GF-D8 (cell line): ENCODE measurements around the gene APBB1IP.
"Not testable (repeated sequence)": the region's sequence is repeated elsewhere in the genome, so short reads cannot be mapped to it uniquely, and the experiment has no call there.

Experiments used
- DNase-seq: peaks from one replicate; lab custom pipeline; 2025; lab: John Stamatoyannopoulos, UW

The APBB1IP gene, protein sequence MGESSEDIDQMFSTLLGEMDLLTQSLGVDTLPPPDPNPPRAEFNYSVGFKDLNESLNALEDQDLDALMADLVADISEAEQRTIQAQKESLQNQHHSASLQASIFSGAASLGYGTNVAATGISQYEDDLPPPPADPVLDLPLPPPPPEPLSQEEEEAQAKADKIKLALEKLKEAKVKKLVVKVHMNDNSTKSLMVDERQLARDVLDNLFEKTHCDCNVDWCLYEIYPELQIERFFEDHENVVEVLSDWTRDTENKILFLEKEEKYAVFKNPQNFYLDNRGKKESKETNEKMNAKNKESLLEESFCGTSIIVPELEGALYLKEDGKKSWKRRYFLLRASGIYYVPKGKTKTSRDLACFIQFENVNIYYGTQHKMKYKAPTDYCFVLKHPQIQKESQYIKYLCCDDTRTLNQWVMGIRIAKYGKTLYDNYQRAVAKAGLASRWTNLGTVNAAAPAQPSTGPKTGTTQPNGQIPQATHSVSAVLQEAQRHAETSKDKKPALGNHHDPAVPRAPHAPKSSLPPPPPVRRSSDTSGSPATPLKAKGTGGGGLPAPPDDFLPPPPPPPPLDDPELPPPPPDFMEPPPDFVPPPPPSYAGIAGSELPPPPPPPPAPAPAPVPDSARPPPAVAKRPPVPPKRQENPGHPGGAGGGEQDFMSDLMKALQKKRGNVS

GRCh38 chr10:26437637-26438461 is at the start of gene APBB1IP:
TSS of gene APBB1IP (plus strand) at chr10:26438341. CDS start at chr10:26492327, 53,986 bp downstream.
- peak; percentile 96 for DNase-seq

GRCh38 chr10:26389533-26389932 is 48.6 kb upstream of the APBB1IP start:
- no peak for DNase-seq

DNA sequence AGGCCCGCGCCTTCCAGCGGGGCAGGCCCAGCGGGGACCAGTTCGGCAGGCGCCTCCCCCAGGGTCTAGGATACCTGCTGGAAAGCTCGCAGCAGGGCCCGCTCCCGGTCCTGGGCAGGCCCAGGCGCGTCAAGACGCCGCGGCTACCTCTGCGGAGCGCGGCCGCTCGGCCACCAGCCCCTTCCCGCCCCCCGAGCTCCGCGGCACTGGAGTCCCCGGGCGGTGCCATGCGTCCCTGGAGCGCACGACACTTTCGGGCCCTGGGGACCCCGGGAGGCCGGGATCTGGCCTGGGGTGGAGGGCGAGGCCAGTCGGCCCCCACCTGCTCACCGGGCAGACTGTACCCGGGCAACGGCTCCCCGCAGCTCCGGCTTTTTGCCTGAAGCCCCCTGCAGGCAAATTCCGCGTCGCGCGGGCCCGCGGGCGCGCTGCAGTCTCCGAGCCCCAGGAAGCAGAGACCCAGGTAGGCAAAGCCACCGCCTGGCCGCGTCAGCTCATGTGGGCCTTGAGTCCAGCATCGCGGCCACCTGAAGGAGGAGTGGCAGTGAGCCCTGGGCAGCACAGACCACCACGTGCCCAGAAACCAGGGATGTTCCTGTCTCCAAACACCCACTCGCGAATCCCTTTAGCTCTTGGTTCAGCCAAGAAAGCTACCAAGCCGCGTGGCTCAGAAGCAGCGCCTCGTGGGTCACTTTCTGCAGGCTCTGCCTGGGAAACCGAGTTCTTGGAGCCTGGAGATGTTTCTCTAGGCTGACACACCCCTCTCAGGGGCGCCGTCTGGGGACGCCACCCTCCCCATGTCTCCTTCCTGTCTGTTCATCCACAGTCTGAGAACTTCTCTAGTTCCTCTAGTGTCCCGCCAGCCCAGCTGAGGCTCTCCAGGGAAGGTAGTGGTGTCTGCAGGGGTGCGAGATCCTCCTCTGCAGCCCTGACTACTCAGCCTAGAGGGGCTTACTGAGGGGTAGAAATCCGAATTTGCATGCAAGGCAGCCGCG is 46.1 kb upstream of the APBB1IP start:
- DNase-seq: no peak

DNA sequence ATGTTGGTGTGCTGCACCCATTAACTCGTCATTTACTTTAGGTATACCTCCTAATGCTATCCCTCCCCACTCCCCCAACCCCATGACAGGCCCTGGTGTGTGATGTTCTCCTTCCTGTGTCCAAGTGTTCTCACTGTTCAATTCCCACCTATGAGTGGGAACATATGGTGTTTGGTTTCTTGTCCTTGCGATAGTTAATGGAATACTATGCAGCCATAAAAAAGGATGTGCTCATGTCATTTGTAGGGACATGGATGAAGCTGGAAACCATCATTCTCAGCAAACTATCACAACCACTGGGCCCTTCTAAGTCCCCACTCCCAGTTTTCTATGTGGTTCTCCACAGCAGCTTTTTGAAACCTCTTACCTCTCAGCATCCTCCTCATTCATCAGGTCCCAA is 39.8 kb upstream of the APBB1IP start:
- DNase-seq: not testable (repeated sequence)

DNA sequence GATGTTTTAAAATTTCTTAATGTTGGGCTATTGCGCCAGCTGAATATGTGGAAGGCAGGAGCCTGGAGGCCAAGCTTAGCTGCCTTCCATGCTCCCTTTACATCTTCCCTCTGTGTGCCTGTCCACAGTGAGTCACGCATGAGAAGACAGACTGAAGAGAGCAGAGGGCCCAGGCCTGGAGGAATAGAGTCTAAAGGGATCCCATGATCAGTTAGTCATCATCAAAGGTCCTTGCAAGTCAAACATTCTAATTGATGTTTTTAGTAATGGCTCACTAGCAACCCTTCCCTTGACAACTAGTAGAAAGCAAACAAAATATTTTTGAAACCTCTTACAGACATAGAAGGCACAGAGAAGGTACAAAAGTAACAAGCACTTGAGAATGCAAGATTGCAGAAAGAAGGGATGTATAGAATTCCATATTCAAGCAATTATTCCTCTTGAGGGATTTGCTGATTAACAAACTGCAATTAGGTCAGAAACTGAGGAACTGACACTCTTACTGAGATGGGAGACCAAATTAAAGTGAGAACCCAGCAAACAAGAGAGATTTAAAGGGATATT is 30.7 kb upstream of the APBB1IP start:
- DNase-seq: no peak

- DNase-seq: no peak
Observed at GRCh38 chr10:26408858-26409494, 29.2 kb upstream of the APBB1IP start.

DNA sequence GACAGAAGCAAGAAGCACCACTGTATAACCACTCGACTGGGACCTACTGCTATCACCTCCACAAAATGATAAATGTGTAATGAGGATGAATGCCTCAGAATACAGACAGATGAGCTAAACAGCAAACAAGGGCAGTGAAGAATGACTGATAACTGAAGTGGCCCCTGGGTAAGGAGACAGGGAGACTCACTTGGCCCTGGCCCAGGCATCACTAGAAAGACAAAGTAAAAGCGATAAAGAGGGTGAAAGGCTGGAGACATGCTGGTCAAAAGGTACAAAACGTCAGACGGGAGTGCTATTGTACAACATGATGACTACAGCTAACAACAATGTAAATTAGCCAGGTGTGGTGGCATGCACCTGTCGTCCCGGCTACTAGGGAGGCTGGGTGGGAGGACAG is 27.8 kb upstream of the APBB1IP start:
- no peak for DNase-seq

- DNase-seq: no peak
Observed at GRCh38 chr10:26412932-26413331, 25.2 kb upstream of the APBB1IP start.

GRCh38 chr10:26413375-26413774 is 24.8 kb upstream of the APBB1IP start:
- DNase-seq: no peak

- no peak for DNase-seq
Observed at GRCh38 chr10:26417136-26417535, 21.0 kb upstream of the APBB1IP start.

DNA sequence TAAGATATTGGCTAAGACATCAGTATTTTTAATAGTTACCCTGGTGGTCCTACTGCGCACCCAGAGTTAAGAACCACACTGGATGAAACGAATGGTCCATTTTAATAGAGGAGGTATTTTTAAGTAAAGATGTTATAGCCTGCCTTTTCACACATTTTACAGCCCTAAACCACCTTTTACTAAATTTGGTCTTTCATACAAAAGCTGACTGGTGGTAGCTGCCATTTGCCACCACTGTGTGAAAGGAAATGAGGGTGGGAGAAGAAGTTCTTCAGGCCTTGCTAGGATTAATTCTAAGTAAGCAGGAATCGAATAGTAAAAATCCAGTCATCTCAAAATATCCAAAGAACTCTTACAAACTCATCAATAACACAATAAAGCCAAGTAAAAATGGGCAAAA is 15.2 kb upstream of the APBB1IP start:
- DNase-seq: no peak

GRCh38 chr10:26423722-26424121 is 14.4 kb upstream of the APBB1IP start:
- DNase-seq: no peak

GRCh38 chr10:26430641-26431163 is 7.4 kb upstream of the APBB1IP start:
- DNase-seq: peak; percentile 4

DNA sequence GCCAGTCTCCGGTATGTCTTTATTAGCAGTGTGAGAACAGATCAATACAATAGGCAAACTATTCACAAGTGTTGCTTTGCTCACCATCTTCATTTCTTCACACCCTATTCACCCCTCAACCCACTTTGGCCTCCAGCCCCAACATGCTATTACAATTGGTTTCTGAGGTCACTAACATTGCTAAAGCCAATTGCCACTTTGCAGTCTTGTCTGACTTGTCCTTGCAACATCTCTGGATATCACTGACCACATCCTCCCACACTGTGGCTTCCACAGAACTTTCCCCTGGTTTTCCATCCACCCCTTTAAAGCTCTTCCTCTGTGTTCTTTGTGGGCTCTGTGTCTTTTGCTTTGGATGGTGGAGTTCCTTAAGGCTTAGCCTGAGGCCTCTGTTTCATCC is 5.2 kb upstream of the APBB1IP start:
- peak; percentile 62 for DNase-seq

DNA sequence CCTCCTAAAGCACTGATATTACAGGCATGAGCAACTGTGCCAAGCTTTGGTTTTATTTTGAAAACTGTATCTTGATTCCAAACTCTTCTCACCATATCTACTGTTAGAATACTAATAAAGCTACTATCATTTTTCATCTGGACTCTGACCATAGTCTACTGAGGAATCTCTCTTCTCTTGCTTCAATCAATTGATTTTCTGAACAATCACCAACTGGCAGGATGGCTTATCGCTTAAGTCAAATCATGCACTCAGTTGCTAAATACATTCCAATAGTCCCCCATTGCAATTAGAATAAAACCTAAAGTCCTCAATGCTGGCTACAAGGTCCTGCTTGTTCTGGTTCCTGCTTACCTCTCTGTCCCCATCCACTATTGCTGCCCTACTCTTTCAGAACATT is 2.3 kb upstream of the APBB1IP start:
- DNase-seq: no peak

GRCh38 chr10:26436848-26437247 is 1.3 kb upstream of the APBB1IP start:
- no peak for DNase-seq

- DNase-seq: no peak
Observed at GRCh38 chr10:26438534-26439341, 597 bp downstream of the APBB1IP start.

GRCh38 chr10:26439406-26440087 is 1.4 kb downstream of the APBB1IP start:
- DNase-seq: no peak

DNA sequence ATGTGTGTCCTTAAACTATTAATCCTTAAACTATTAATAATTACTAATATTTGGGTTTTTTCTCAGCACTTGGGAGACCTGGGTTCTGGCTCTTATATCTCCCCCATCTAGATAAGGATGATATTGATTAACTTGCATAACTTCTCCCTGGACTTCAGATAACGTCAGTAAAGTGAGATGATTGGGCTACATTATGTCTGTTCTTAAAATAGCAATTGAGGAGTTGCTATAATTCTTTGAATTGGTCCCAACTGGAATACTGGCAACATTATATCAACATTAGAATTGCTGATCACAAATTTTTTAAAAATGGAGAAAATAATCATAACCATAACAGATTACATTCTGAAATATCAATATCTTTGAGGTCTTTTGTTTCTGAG is 1.9 kb downstream of the APBB1IP start:
- DNase-seq: no peak
